ENCODE data around the gene NCKAP5L.
A peak's percentile ranks its signal among the peaks of the same experiment; 100 is the strongest.

NCKAP5L gene

DNA sequence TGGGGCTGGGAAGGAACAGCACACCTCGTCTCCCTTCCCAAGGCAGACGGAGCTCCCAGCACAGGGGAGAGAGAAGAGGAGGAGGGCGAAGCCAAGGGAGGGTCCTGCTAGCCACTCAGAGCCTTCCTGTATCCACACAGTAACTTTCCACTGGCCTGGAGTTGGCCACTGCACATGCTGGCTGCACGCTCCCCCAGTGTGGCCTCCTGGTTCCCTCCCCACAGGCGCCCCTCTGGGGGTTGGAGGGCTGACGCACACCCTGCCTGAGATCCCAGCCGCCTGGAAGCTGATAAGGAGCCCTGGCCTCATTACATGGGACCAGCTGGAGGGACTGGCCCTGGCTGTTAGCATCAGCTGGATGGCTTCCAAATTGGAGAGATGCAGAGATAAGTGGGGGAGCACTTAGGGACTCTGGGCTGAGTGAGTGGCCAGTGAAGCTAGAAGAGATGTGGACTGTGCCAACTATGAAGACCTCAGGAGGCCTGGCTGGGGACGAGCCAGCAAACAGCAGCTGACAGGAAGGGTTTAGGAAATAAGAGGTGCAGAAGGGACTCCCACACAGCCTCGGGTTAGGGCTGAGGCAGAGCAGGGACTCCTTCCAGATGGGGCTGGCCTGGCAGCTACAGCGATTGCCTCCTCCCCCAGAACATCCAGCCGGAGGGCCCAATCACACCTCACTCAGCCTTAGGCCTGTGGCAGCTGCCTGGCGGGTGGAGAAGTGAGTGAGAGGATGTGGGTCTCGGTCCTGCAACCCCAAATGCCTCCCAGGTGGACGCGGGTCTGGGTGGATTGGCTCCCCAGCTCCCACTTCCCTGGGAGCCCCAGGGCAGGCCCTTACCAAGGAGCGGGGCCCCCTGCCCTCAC is 41.0 kb upstream of the NCKAP5L start:
- TF ChIP-seq, protein P1, sequence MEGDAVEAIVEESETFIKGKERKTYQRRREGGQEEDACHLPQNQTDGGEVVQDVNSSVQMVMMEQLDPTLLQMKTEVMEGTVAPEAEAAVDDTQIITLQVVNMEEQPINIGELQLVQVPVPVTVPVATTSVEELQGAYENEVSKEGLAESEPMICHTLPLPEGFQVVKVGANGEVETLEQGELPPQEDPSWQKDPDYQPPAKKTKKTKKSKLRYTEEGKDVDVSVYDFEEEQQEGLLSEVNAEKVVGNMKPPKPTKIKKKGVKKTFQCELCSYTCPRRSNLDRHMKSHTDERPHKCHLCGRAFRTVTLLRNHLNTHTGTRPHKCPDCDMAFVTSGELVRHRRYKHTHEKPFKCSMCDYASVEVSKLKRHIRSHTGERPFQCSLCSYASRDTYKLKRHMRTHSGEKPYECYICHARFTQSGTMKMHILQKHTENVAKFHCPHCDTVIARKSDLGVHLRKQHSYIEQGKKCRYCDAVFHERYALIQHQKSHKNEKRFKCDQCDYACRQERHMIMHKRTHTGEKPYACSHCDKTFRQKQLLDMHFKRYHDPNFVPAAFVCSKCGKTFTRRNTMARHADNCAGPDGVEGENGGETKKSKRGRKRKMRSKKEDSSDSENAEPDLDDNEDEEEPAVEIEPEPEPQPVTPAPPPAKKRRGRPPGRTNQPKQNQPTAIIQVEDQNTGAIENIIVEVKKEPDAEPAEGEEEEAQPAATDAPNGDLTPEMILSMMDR (IDR thresholded peaks at IDR 0.05; ENCODE audit: low read depth, low read length, missing control alignments): no peak
- peak; percentile 58 for DNase-seq (ENCODE audit: low read depth)
- H3K4me3 ChIP-seq (ENCODE audit: low read depth, low read length): no peak overlapping the region
- in situ Hi-C loops (cut with HindIII; ENCODE audit: low sequenced_read_pairs): no loop called here

GRCh38 chr12:49868449-49868848 is 40.2 kb upstream of the NCKAP5L start:
- TF ChIP-seq, protein P1 (IDR thresholded peaks at IDR 0.05; ENCODE audit: low read depth, low read length, missing control alignments): no peak
- no peak overlapping the region for H3K4me3 ChIP-seq (ENCODE audit: low read depth, low read length)
- in situ Hi-C loops (cut with HindIII; ENCODE audit: low sequenced_read_pairs): no loop called here
- no peak for DNase-seq (ENCODE audit: low read depth)

- DNase-seq (ENCODE audit: low read depth): no peak
- no peak overlapping the region for H3K4me3 ChIP-seq (ENCODE audit: low read depth, low read length)
- TF ChIP-seq, protein P1 (IDR thresholded peaks at IDR 0.05; ENCODE audit: low read depth, low read length, missing control alignments): no peak
- in situ Hi-C loops (cut with HindIII; ENCODE audit: low sequenced_read_pairs): no loop called here
These were observed 39.5 kb upstream of the NCKAP5L start for GRCh38 chr12:49867570-49868341.

DNA sequence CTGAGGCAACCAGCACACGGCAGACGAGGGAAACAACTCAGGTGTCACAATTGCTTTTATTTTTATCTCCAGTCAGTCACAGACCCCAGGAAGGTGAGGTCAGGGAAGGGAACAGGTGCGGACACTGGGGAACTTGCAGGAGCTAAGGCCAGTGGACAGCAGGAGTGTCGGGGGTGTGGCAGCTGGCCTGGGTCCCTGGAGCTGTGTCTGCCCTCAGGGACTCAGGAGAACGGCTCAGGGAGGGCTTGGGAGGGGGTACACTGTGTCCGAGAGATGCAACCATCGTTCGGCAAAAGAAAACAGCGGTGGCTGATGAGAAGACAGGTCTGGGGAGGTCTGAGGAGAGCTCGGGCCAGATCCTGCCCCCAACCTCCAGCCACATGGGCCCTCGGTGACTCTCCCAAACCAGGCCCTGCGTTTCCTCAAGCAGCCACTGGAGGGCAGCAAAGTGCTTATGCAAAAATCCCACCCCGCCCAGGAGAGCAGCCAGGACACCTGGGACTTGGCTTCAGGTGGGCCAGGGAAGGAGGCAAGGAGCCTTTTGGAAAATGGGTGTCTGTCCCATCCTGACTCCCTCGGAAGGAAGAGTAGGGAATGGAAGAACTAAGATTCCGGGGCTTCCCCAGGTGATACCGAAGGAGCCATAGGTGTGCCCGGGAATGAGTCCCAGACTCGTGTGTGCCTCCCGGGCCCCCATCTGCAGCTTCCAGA is 38.8 kb upstream of the NCKAP5L start:
- in situ Hi-C loops (cut with HindIII; ENCODE audit: low sequenced_read_pairs): no loop called here
- H3K4me3 ChIP-seq (ENCODE audit: low read depth, low read length): no peak overlapping the region
- peak; percentile 26 for DNase-seq (ENCODE audit: low read depth)
- TF ChIP-seq, protein P1 (IDR thresholded peaks at IDR 0.05; ENCODE audit: low read depth, low read length, missing control alignments): peak; percentile 98

GRCh38 chr12:49865782-49866135 is 37.5 kb upstream of the NCKAP5L start:
- DNase-seq (ENCODE audit: low read depth): no peak
- no peak overlapping the region for H3K4me3 ChIP-seq (ENCODE audit: low read depth, low read length)
- TF ChIP-seq, protein P1 (IDR thresholded peaks at IDR 0.05; ENCODE audit: low read depth, low read length, missing control alignments): no peak
- in situ Hi-C loops (cut with HindIII; ENCODE audit: low sequenced_read_pairs): no loop called here

GRCh38 chr12:49865109-49865781 is 37.0 kb upstream of the NCKAP5L start:
- no peak overlapping the region for H3K4me3 ChIP-seq (ENCODE audit: low read depth, low read length)
- in situ Hi-C loops (cut with HindIII; ENCODE audit: low sequenced_read_pairs): no loop called here
- TF ChIP-seq, protein P1 (IDR thresholded peaks at IDR 0.05; ENCODE audit: low read depth, low read length, missing control alignments): no peak
- no peak for DNase-seq (ENCODE audit: low read depth)
